Dermis microvascular lymphatic vessel endothelial cell (primary cell): ENCODE measurements around the gene DSCAML1. TPM values are rescaled to one million over a fixed set of nuclear protein-coding genes. Genes with fewer than 3 reads are reported as not detected.
"Not testable (repeated sequence)": the region's sequence is repeated elsewhere in the genome, so short reads cannot be mapped to it uniquely, and the experiment has no call there.

ENCODE experiments used
- DNase-seq, 2 donors: peaks; one replicate each; pipeline versions ENCODE4 v3.0.0 to v3.0.0-alpha.2; 2010; ENCODE audit warnings: low read depth in 2 of 2
- total RNA-seq: library from RNA; depleted of rRNA; stranded (reverse); fragments of >200 nt; gene quantifications from 2 replicates; pipeline ENCODE4 v1.2.1, GENCODE V29; 2014

The DSCAML1 gene
- total RNA-seq, 1 donor from 2014 or later = not detected

DNA sequence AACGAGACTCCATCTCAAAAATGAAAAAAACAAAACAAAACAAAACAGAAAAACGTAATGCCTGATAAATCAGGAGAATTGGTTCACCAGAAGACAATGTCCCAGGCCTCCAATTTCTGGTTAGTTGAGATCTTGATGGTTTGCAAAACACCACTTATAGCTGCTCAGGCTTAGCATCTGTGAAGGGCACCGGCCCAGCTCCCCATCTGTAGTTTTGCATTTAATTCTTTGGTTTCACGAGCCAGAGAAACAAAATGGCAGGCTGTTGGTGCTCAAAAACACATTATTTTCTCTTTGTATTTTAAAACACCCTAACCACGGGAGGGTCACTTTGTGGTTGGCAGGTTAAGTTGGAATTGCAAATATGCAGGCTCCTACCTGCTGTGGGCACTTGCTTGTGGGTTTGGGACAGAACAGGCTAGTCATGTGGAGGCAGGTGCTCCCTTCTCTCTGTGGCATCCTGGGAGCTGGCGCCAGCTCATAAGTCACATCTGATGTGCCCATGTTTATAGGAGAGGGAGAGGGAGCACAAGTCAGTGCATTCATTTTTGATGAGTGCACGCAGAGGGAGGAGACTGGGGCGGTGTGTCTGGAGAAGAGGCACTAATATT is 323.4 kb downstream of the DSCAML1 start:
- DNase-seq = no peak

DNA sequence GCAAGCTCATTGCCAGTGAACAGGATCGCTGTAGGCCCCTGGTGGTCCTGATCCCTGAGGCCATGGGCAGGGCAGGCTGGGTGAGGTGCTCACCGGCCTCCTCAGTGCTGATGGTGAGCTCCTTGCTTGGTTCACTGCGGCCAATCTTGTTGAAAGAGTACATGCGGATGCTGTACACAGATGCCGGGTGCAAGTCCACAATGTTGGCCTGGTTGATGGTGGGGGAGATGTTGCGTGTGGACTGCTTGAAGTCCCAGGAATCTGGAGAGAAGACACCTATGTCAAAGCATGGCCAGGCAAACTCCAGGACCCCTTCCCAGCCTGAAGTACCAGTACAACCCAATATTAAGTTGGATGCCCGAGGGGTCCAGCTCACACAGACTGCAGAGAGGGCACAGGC is 325.2 kb downstream of the DSCAML1 start:
- DNase-seq = no peak

DNA sequence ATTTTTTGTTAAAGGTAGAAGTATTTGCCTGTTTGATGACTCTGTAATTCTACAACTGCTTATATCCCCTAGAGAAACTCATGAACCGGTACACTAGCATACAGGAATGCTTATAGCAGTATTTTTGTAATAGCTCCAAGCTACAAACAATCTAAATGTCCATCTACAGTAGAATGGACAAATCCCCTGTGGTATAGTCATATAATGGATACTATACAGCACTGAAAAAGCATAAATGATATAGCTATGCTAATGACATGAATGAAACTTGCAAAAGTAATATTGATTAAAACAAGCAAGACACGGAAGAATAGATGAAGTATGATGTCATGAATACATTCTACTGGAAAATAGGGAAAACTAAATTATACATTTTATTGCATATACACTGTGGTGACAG is 326.4 kb downstream of the DSCAML1 start:
- DNase-seq = no peak

DNA sequence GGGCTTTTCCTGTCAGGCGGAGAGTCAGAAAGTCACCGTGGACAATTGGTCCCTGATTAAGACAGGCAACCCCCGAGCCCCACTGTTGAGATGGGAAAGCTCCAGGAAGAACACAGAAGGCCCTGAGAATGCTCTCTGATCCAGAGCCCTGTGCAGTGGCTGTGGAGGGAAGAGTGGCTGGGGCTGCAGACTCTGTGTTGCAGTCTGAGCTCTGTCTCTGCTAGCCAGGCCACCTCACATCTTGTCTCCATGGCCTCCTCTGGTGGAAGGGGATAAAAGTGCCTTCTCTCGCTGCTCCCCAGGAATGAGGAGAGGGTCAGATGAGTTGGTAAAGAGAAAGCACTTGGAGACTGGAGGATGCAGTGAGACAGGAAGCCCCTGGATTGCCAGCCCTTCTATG is 328.1 kb downstream of the DSCAML1 start:
- no peak for DNase-seq

DNA sequence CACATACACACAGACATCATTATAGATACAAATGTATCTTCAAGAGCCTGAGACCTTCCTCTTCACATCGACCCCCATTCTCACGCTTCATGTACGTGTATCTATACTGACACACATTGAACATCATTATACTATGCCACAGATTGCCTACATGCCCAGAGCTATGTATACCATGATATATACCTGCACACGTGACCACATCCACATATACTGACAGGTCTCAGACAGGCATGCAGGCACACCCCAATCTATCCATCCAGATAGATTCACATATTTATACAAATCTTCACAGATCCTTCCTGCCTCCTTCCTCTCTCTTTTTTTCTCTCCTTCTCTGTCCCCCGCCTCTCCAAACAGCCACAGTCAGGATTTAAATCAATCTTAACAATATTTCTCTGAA is 329.2 kb downstream of the DSCAML1 start:
- DNase-seq = no peak

DNA sequence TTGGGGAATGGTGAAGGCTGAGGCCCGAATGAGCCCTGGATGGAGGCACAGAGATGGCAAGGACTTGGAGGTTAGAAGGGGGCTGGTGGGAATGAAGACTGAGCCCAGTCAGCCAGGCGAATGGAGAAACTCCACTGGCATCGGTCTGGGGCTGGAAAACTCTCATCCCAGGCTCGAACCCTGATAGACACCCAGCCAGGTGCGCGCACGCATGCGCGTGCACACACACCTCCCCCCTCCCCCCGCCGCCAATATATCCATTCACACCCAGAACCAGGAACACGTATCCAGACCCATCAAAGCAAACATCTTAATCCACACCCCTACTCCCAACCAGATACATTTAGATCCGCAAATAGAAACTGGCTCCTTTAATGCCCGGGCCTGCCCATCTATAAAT is 330.1 kb downstream of the DSCAML1 start:
- DNase-seq = no peak

DNA sequence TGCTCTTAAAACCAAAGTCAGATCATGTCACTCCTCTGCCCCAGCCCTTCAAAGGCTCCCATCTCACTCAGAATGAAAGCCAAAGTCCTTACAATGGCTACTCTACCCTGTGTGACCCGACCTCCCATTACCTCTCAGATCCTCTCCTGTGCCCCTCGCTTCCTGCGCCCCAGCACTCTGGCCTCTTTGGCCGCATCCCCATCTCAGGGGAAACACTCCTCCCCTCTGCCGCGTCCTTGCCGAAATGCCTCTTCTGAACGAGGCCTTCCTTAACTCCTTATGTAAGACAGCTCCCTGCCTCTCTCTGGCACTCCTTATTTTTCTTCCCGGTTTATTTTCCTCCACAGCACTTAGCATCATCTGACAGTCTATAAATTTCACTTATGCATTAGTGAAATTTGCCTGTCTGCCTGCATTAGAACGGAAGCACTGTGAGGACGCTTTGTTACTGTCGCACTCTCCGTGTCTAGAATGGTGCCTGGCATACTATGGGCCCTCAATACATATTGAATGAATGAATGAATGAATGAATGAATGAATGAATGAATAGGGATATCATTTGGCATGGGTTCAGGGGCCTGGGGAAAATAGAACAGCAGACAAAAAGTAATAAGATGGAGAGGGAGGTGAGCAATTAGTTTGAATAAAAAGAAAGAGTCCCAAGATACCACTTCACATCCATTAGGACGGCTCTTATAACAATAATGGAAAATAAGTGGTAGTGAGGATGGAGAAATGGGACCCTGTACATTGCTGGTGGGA is 331.6 kb downstream of the DSCAML1 start:
- DNase-seq = no peak

DNA sequence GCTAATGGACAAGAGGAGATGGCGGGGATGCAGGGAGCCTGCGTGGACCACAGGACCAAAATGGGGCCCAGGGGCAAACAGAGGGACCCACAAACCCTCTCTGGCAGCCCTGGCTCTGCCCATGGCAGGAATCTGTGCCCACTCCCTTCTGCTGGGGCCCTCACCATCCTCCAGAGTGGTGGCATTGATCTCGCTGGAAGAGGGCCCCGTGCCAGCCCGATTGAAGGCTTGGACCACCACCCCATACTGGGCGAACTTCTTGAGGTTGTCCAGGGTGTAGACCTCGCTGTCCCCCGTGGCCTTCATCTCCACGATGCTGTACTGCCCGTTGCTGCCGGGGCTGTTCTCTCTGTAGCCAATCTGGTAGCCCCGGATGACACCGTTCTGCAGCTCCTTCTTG is 332.2 kb downstream of the DSCAML1 start:
- no peak for DNase-seq

DNA sequence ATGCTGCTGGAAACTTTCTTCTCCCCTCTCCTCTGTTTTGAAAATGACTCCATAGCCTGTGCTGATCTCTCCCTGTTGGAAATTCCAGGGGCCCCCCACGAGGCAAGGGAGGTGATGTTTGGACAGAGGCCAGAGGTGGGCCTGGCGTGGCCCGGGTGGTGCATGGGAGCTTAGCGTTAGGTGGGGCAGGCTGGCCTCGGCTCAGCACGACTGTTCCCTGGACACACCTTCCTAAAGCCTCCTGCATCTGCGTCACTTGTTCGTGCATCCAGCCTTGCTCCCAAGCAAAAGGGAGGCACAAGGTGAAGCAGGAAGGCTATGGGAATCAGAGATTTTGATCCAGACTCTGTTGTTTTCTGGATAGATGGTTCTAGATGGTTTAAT is 334.2 kb downstream of the DSCAML1 start:
- no peak for DNase-seq

DNA sequence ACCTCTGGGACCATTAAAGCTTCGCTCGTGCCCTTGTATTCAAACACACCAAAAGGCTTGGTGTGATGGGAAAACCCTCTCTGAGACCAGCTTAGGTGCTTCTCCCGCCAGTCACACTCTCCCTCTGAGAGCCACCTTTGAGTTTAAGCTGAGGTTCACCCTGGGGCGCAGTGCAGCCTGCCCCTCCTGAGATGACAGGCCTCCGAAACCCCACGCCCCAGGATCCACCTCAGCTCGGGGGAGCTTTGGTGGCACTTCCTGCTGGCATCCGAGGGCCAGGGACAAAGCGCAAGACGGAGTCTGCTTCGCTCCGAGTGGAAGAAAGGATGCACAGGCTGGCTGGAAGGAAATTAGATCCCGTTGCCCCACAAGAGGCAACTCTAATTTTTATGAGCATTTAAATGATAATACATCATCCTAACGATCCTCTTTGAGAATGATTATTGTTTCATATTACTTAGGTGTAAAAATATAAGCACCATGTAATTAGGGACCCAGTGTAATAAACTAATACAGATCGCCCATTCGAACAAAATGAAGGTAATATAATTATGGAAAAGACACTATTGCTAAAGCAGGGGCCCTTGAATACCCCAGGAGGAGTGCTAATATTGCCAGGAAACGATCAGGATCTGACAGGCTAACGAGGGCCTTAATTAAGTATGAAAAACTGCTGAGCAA is 334.7 kb downstream of the DSCAML1 start:
- DNase-seq = no peak

DNA sequence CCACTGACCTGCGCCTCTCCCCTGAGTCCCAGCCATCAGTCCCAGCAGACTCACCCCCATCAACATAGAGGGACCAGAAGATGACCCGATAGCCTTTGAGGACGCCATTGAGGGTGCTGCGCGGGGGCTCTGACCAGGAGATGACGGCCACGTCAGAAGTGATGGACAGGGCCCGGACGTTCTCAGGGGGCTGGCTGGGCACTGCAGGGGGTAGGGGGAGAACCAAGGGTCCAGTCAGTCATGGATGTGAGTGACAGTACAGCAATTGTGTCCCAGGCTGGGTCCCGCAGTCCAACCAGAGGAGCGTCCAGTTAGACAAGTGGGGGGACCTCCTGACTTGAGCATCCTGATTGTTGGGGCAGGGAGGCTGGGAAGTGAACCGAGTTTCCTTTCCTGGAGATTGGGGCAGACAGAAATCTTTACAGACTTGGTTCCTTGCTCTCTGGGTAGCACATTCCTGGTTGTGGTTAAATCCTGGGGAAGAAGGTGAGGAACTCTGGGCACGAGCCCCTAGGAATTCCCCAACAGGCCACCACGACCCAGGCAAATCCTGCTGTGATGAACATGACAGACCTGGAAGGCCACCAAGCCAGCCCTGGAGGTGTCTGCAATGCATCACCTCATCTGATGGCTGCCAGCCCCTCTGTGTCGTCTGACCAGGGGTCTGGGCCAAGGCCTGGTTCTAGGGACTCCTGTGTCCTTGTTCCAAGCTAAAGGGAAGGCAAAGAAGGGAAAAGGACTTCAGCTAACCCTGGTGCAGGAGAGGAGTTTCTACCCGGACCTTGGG is 335.4 kb downstream of the DSCAML1 start:
- DNase-seq = no peak

DNA sequence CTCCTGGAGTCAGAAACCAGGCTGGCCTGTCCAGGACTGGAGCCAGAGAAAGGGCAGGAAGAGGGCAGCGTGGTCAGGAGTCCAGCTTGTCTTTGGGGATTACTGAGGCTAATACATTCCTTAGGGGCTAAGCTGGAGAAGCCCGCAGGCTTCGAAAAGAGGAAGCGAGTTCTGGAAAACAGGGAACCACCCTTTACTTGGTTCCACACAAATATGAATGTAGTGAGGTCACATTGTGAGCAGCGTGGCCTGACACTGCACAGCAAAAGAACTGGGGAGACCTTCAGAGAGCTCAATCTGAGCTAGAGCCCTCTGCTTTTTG is 337.1 kb downstream of the DSCAML1 start:
- no peak for DNase-seq

DNA sequence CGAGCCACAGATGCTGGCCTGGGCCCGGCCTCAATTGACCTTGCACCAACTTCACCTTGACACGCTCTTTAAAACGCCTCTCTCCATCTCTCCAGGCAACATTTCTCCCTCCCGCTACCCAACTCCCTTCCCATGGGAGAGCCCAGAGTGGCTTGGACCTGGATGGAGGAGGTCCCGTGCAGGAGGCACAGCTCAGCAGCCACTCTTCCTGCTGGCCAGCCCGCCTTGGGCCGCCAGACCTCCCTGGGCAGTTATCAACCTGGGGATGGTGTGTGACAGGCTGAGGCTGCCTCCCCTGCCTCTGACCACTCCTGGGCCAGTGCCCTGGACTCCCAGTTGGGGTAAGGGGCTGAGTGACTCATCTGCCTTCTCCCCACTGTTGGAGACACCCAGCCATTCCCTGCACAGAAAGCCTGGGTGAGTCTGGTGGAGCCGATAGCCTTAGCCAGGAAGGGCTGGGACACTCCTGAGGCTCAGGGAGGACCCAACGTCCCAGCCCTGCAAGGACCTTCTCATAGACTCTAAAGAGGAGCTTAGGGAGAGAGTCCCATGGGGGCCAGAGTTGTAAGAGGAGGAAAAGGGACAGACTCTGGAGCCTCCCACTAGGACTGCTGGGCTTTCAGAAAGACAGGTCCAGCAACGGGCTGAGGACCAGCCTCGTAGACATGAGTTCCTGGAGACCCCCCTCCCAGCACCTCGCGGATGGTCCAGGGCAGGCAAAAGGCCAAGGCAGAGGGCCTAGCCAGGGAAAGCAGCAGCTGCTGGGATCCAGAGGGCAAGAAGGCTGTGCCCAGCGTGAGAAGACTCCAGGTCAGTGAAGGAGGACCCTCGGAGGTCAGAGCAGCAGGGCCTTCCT is 337.7 kb downstream of the DSCAML1 start:
- DNase-seq = no peak

DNA sequence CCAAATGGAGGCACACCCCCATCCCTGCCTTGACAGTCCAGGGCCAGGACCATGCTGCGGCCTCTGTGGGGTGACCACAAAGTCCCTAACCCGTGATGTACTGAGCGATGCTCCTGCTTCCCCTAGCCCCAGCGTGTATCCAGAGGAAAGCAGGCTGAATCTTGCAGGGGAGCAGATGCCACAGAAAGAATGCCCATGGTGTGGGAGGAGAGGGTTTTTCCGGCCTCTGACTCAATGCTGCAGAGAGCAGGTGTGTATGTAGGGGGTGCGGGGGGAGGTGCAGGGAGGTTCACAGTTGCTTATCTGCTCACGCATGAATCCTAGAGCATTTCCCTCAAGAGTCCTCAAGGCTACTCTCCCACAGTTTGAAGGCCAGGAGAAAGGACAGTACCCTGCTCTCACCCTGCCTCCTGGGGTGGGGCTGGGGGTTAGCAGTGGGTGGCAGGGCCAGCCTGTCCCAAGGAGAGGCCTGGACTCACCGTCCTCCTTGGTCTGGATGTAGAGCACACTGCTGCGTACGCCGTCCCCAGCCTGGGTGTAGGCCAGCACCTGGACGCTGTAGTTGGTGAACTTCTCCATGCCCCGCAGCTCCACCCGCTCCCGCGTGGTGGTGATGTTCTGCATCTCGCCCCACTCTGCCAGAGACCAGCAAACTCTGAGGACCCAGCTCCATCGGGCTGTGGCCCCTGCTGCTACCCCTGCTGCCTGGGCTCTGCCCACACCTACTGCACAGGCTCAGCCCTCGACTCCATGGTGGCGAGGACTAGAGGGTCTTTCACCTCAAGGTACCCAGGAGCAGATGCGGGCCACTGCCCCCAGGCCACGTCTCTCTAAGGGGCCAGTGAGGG is 338.5 kb downstream of the DSCAML1 start:
- no peak for DNase-seq

DNA sequence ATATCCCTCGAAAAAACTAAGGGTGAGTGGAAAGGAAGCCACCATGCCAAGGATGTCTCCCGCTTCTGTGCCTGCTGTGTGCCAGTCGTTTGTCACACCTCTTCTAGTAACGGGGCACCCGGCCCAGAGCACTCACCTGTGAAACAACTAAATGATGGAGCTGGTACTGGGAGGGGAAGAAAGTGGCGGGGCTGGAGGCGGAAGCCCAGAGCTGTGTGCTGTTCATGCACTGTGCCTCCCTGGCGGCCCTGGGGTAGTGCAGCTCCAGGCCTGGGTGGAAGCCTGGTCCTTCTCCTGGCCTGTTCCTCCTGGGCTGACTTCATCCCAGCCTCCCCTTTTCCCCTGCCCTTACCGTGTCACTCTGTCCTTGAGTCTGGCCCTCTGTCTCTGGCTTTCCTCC is 339.2 kb downstream of the DSCAML1 start:
- no peak for DNase-seq

DNA sequence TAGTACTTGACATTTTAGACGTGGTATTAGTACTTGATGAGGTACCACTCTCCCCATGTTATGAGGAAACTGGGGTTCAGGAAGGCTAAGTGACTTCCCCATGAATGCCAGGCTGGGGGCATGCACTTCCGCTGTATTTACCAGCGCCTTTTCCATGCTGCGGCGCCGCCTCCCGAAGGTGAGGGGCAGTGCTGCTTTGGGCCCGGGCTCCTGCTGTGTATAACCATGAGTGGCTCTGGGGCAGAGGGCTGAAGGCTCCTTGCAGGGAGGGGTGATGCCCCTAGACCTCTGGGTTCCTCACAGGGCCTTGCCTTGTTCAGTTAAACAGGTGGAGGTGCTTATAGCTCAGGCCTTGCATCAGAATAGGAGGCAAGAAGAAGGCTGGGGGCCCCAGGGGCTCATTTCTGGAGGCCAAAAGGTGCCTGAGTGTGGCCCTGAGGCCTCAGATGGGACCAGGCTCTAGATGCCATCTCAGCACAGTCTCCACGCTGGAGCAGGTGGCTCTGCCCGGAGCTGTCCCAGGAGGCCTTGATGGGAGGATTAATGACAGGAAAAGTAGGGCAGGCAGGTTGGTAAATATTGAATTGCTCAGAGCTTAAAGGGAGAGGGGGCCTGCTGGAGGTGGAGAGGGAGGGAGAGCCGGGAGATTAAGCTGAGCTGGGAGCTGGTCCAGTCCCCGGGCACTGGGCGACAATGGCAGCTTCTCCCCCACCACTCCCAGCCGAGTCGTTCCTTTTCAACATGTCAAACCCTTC is 339.8 kb downstream of the DSCAML1 start:
- DNase-seq = no peak

DNA sequence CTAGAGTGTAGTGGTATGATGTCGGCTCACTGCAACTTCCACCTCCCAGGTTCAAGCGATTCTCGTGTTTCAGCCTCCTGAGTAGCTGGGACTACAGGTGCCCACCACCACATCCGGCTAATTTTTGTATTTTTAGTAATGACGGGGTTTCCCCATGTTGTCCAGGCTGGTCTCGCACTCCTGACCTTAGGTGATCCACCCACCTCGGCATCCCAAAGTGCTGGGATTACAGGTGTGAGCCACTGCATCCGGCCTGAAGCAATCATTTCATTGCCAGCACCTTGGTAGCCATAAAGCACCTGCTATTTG is 340.3 kb downstream of the DSCAML1 start:
- not testable (repeated sequence) for DNase-seq

DNA sequence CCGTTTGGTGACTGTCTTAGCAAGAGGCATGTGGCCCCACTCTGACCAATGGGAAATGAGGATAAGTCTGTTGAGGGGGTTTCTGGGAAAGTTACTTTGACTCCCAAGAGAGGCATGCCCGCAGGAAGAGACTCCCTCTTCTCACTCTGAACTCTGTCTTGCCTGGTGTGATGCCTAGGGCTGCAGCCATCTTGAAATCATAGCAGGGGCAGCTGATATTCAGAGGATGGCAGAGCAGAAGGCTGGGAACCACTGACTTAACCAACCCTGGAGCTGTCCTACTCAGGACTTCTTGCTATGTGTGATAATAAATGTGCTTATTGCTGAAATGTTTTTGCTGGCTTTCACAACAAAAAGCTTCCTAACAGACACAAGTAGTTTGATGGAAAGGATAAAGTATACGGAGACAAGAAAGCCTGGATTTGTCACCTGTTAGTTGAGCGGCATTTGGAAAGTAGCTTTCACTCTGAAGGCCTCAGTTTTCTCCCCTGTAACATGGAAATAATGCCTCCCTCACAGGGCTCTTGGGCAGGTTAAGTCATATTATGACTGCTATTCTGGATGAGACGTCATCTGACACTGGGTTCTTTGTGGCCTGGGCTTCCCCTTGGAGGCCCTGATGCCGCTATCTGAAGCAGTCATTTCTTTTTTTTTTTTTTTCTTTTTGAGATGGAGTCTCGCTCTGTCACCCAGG is 340.8 kb downstream of the DSCAML1 start:
- no peak for DNase-seq

DNA sequence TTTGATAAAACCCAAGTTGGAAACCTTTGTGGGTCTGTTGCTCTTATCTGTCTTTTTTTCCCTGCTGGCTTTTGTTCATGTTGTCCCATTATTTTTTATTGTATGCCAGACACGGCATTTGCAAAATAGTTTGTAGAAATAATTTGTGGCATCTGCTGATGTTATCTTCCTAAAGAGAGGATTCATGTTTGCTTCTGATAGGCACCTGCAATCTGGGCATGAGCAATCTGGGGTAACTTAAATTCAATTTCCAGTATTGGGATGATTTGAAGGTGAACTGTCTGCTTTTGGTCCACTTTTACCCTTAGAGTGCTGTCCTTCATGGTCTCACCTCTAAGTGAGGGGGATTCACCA is 342.5 kb downstream of the DSCAML1 start:
- no peak for DNase-seq
